PC-3 (cell line): ENCODE measurements around the gene IRAK1. TPM values are rescaled to one million over a fixed set of nuclear protein-coding genes. Genes with fewer than 3 reads are reported as not detected.
A peak's percentile ranks its signal among the peaks of the same experiment; 100 is the strongest.

ENCODE experiments used
- ATAC-seq: fragments of 200-7000 bp; cut with Tn5 transposase; 2 replicates; pipeline ENCODE4 v1.9.1; 2020; ENCODE audit warnings: mild to moderate bottlenecking, moderate library complexity
- BruUV-seq: library from RNA; stranded (reverse); fragments of 400-500 nt; replicated peaks from 2 replicates; lab custom pipeline; 2021; lab: Mats Ljungman, UMichigan
- CTCF ChIA-PET: fragments of 300-600 bp; sonication (Branson Sonifier 250); formaldehyde crosslinking; loops from one replicate; lab custom pipeline; 2022; ENCODE audit warnings: antibody characterized with exemption; lab: Charles Lee
- POLR2A ChIA-PET: fragments of 300-600 bp; sonication (Branson Sonifier 250); formaldehyde crosslinking; loops from one replicate; lab custom pipeline; 2022; ENCODE audit warnings: antibody characterized with exemption; ENCODE audit not compliant: unreplicated experiment; lab: Charles Lee
- DNase-seq: peaks from one replicate; pipeline ENCODE4 v3.0.0-alpha.2; 2015
- H2AFZ ChIP-seq: fragments of 300-600 bp; sonication (generic); 2 replicates; pipeline ENCODE4 v1.6.0; 2016; ENCODE audit warnings: antibody characterized with exemption, low read length
- H3F3A ChIP-seq: fragments of 300-600 bp; sonication (generic); one replicate; pipeline ENCODE4 v1.6.0; 2017; ENCODE audit warnings: antibody characterized with exemption, low read length, control low read depth, mild to moderate bottlenecking; ENCODE audit not compliant: unreplicated experiment
- H3K27ac ChIP-seq: fragments of 300-600 bp; sonication (generic); 2 replicates; pipeline ENCODE4 v1.5.1; 2016; ENCODE audit warnings: mild to moderate bottlenecking, low read length
- H3K27me3 ChIP-seq: fragments of 300-600 bp; sonication (generic); 2 replicates; pipeline ENCODE4 v1.6.1; 2016; ENCODE audit warnings: low read length, mixed read lengths
- H3K36me3 ChIP-seq: fragments of 300-600 bp; sonication (generic); 2 replicates; pipeline ENCODE4 v1.6.1; 2016; ENCODE audit warnings: low read depth, mixed run types, low read length, mixed read lengths
- H3K4me1 ChIP-seq: fragments of 300-600 bp; sonication (generic); 2 replicates; pipeline ENCODE4 v1.5.1; 2016; ENCODE audit warnings: low read length; ENCODE audit not compliant: insufficient read depth
- H3K4me2 ChIP-seq: fragments of 300-600 bp; sonication (generic); 2 replicates; pipeline ENCODE4 v1.6.0; 2016; ENCODE audit warnings: low read length
- H3K4me3 ChIP-seq: fragments of 300-600 bp; sonication (generic); 2 replicates; pipeline ENCODE4 v1.5.1; 2016; ENCODE audit warnings: mild to moderate bottlenecking, low read length, mixed read lengths
- H3K79me2 ChIP-seq: fragments of 300-600 bp; sonication (generic); 2 replicates; pipeline ENCODE4 v1.6.1; 2017; ENCODE audit warnings: low read length, mixed read lengths
- H3K9ac ChIP-seq: fragments of 300-600 bp; sonication (generic); 2 replicates; pipeline ENCODE4 v1.6.0; 2016; ENCODE audit warnings: mild to moderate bottlenecking, low read length
- H3K9me2 ChIP-seq: fragments of 300-600 bp; sonication (generic); replicated peaks from 2 replicates; pipeline ENCODE4 v1.6.1; 2016; ENCODE audit warnings: mixed run types, low read length, mixed read lengths
- H3K9me3 ChIP-seq: fragments of 300-600 bp; sonication (generic); 2 replicates; pipeline ENCODE4 v1.6.1; 2016; ENCODE audit warnings: low read length, mixed read lengths
- H4K20me1 ChIP-seq: fragments of 300-600 bp; sonication (generic); 2 replicates; pipeline ENCODE4 v1.6.1; 2016; ENCODE audit warnings: low read length, mixed read lengths
- EZH2 ChIP-seq: fragments of 300-600 bp; sonication (generic); IDR thresholded peaks from one replicate; pipeline ENCODE4 v1.6.1; 2017; ENCODE audit warnings: antibody characterized with exemption, mild to moderate bottlenecking, low read length; ENCODE audit not compliant: unreplicated experiment
- EZH2phosphoT487 ChIP-seq: fragments of 300-600 bp; sonication (generic); IDR thresholded peaks from 2 replicates; pipeline ENCODE4 v1.6.1; 2018; ENCODE audit warnings: mild to moderate bottlenecking, antibody characterized with exemption, low read length, borderline replicate concordance
- intact Hi-C: fragments of 100-400 bp; cut with micrococcal nuclease; formaldehyde crosslinking; loops from 2 replicates; pipeline ENCODE4 v1.9.0; 2023
- total RNA-seq: library from RNA; depleted of rRNA; stranded (reverse); fragments of >200 nt; gene quantifications from 2 replicates; pipeline ENCODE4 v1.2.3, GENCODE V29; 2014
- TF ChIP-seq, protein P1 (sequence below): fragments of 300-600 bp; sonication (generic); conservative IDR thresholded peaks from 2 replicates; pipeline ENCODE4 v1.5.1; 2017; ENCODE audit warnings: antibody characterized with exemption, low read depth, mild to moderate bottlenecking, low read length

IRAK1 gene
- total RNA-seq, 1 experiment from 2014 or later: 366 TPM

- DNase-seq: peak; percentile 82
- H3K4me2 ChIP-seq: peak within 1 kb of the TSS; percentile 96
- no peak for TF ChIP-seq EZH2phosphoT487
- TF ChIP-seq, protein P1, sequence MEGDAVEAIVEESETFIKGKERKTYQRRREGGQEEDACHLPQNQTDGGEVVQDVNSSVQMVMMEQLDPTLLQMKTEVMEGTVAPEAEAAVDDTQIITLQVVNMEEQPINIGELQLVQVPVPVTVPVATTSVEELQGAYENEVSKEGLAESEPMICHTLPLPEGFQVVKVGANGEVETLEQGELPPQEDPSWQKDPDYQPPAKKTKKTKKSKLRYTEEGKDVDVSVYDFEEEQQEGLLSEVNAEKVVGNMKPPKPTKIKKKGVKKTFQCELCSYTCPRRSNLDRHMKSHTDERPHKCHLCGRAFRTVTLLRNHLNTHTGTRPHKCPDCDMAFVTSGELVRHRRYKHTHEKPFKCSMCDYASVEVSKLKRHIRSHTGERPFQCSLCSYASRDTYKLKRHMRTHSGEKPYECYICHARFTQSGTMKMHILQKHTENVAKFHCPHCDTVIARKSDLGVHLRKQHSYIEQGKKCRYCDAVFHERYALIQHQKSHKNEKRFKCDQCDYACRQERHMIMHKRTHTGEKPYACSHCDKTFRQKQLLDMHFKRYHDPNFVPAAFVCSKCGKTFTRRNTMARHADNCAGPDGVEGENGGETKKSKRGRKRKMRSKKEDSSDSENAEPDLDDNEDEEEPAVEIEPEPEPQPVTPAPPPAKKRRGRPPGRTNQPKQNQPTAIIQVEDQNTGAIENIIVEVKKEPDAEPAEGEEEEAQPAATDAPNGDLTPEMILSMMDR: no peak
- TF ChIP-seq EZH2: no peak
- peak; percentile 38 for ATAC-seq
- H3K4me1 ChIP-seq: peaks cover 29% of the 10 kb centered on the region
- no peaks in the 10 kb centered on the region for H3K27me3 ChIP-seq
- ChIA-PET POLR2A (no interaction called here), CTCF (interaction anchor here (0.6 kb wide), 1 partner anchor 125 kb away, joined by 4 read pairs; no protein-coding TSS in a partner anchor)
- H3K9me2 ChIP-seq: no peaks in the 10 kb centered on the region
- peaks cover 6% of the 10 kb centered on the region for H3F3A ChIP-seq
- H3K27ac ChIP-seq: peak within 1 kb of the TSS; percentile 100
- no peaks in the 10 kb centered on the region for H3K36me3 ChIP-seq
- H3K9ac ChIP-seq: peak within 1 kb of the TSS; percentile 100
- H3K79me2 ChIP-seq: peaks cover 67% of the 10 kb centered on the region
- intact Hi-C loops: loop anchor here (2.0 to 10.0 kb wide), 2 partner anchors 43 to 403 kb away; partner anchors contain the start of genes EMD and FLNA
- no peaks in the 10 kb centered on the region for H3K9me3 ChIP-seq
- peaks cover 29% of the 10 kb centered on the region for H4K20me1 ChIP-seq
- peak within 1 kb of the TSS; percentile 71 for H2AFZ ChIP-seq
- BruUV-seq: TSS peak; percentile 84
- peak within 1 kb of the TSS; percentile 99 for H3K4me3 ChIP-seq
Observed at GRCh38 chrX:153971450-153972367, 48.0 kb downstream of the IRAK1 start, which contains the start of gene HCFC1. TSS of gene HCFC1 (minus strand) at chrX:153971818. CDS start at chrX:153970840, 978 bp downstream.

DNA sequence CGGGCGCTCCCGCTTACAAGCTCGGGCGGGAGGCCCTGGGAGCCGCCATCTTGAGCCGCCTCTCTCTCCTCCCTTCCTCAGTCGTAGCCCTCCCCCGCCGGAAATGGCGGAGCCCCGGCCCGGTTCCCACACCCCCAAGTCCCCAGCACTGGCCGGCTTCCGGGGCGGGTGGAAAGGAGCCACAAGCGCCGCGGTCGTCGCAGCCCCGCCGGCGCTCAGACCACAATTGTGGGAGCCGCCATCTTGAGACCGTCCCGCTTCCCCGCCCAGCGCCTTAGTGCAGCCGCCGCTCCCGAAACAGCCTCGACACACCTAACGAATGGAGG is 48.6 kb downstream of the IRAK1 start:
- ATAC-seq (peak; percentile 53), DNase-seq (peak; percentile 88)
- H3K27ac ChIP-seq: peak overlapping the region; percentile 100
- no peaks in the 10 kb centered on the region for H3K27me3 ChIP-seq
- no peak for TF ChIP-seq EZH2phosphoT487
- TF ChIP-seq, protein P1: no peak
- no peak for TF ChIP-seq EZH2
- H3K9me3 ChIP-seq: no peaks in the 10 kb centered on the region
- H3K79me2 ChIP-seq: peaks cover 73% of the 10 kb centered on the region
- H3K36me3 ChIP-seq: no peaks in the 10 kb centered on the region
- H3K9ac ChIP-seq: peak overlapping the region; percentile 100
- ChIA-PET POLR2A (no interaction called here), CTCF (no interaction called here)
- H3K4me3 ChIP-seq: peak overlapping the region; percentile 99
- intact Hi-C loops: loop anchor here (2.0 to 10.0 kb wide), 2 partner anchors 42 to 404 kb away; partner anchors contain the start of genes EMD and FLNA
- H3K4me2 ChIP-seq: peak overlapping the region; percentile 93
- H4K20me1 ChIP-seq: peaks cover 34% of the 10 kb centered on the region
- H3F3A ChIP-seq: peaks cover 6% of the 10 kb centered on the region
- peak overlapping the region; percentile 71 for H2AFZ ChIP-seq
- BruUV-seq: no TSS peak
- H3K9me2 ChIP-seq: no peaks in the 10 kb centered on the region
- H3K4me1 ChIP-seq: peaks cover 29% of the 10 kb centered on the region
